Activated CD4-positive, alpha-beta T cell treated with anti-CD3 and anti-CD28 coated beads, Interleukin-2, amount 50 U/mL, for 48 hours (primary cell): Measurements from ENCODE around the gene ARHGAP35.

Source experiments
- DNase-seq, 2 experiments: peaks; one replicate each; pipeline ENCODE4 v3.0.0-alpha.2; 2020

The ARHGAP35 gene

GRCh38 chr19:46906221-46906620 is 45.4 kb downstream of the ARHGAP35 start:
- DNase-seq, result no peak

GRCh38 chr19:46907880-46908279 is 47.1 kb downstream of the ARHGAP35 start:
- no peak for DNase-seq

GRCh38 chr19:46909356-46909755 is 48.6 kb downstream of the ARHGAP35 start:
- DNase-seq, result no peak
